Esophagus muscularis mucosa (tissue), 3 donors: ENCODE data around the gene SUPT6H.

ENCODE experiments used
- CTCF ChIP-seq, 3 experiments: fragments of 200-600 bp in 2 of 3; fragments of 450-650 bp in 1 of 3; sonication (generic) in 2 of 3; IDR thresholded peaks; one replicate each; pipeline ENCODE4 v1.5.1; 2017 to 2019; ENCODE audit warnings: antibody characterized with exemption in 3 of 3, mild to moderate bottlenecking in 2 of 3, moderate library complexity in 1 of 3
- POLR2AphosphoS5 ChIP-seq, 2 donors: sonication (generic); formaldehyde crosslinking; IDR thresholded peaks; one replicate each; pipeline ENCODE4 v1.6.1; 2017; ENCODE audit warnings: antibody characterized with exemption in 2 of 2

- TF ChIP-seq CTCF (IDR thresholded peaks at IDR 0.05) (no peak), POLR2AphosphoS5 (IDR thresholded peaks at IDR 0.05) (no peak)
Observed at GRCh38 chr17:28722417-28723158, 60.6 kb downstream of the SUPT6H start.
